Measurements from ENCODE around the gene TMEM139. TPM values are rescaled to one million over a fixed set of nuclear protein-coding genes. Genes with fewer than 3 reads are reported as not detected.

Gene TMEM139
- total RNA-seq, 1 experiment from 2014 or later = not detected

DNA sequence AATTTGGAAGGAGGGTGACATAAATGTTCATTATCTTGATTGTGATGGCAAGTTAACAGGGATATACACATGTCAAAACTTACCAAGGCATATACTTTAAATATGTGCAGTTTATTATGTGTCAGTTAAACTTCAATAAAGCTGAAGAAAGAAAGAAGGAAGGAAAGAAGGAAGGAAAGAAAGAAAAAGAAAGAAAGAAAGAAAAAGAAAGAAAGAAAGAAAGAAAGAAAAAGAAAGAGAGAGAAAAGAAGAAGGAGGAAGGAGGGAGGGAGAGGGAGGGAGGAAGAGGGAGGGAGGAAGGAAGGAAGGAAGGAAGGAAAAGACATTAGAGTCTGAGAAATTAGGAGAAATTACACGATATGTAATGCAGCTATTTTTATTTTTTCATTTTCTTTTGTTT, 37.4 kb upstream of the TMEM139 start:
- Histone ChIP-seq H3K27me3 (replicated peaks; ENCODE audit: insufficient read depth, low read depth, low read length, poor library complexity) (no peaks in the 10 kb centered on the region), H3K9me3 (ENCODE audit: low read depth, low read length, poor library complexity, severe bottlenecking) (no peaks in the 10 kb centered on the region), H3K27ac (ENCODE audit: low read depth, low read length, poor library complexity, severe bottlenecking) (no peak overlapping the region), H3K36me3 (ENCODE audit: insufficient read depth, low read length, poor library complexity, severe bottlenecking) (no peaks in the 10 kb centered on the region), H3K4me3 (ENCODE audit: low read depth, low read length, poor library complexity, severe bottlenecking) (no peak overlapping the region), H3K4me1 (ENCODE audit: insufficient read depth, low read length, poor library complexity, severe bottlenecking) (peaks cover 2% of the 10 kb centered on the region)
- intact Hi-C loops (cut with micrococcal nuclease; ENCODE audit: unreplicated experiment) = no loop called here
- no TSS peak for BruUV-seq (replicated peaks)
- POLR2A ChIA-PET (ENCODE audit: low non-redundant PET) = no interaction called here
- DNase-seq (ENCODE audit: low spot score) = no peak
- CTCF ChIA-PET = no interaction called here
- no peak for TF ChIP-seq EZH2 (IDR thresholded peaks at IDR 0.05; ENCODE audit: borderline replicate concordance, low read depth, low read length, poor library complexity, severe bottlenecking)
- TF ChIP-seq, protein P1, sequence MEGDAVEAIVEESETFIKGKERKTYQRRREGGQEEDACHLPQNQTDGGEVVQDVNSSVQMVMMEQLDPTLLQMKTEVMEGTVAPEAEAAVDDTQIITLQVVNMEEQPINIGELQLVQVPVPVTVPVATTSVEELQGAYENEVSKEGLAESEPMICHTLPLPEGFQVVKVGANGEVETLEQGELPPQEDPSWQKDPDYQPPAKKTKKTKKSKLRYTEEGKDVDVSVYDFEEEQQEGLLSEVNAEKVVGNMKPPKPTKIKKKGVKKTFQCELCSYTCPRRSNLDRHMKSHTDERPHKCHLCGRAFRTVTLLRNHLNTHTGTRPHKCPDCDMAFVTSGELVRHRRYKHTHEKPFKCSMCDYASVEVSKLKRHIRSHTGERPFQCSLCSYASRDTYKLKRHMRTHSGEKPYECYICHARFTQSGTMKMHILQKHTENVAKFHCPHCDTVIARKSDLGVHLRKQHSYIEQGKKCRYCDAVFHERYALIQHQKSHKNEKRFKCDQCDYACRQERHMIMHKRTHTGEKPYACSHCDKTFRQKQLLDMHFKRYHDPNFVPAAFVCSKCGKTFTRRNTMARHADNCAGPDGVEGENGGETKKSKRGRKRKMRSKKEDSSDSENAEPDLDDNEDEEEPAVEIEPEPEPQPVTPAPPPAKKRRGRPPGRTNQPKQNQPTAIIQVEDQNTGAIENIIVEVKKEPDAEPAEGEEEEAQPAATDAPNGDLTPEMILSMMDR (conservative IDR thresholded peaks at IDR 0.05; ENCODE audit: low read depth, low read length) = no peak

DNA sequence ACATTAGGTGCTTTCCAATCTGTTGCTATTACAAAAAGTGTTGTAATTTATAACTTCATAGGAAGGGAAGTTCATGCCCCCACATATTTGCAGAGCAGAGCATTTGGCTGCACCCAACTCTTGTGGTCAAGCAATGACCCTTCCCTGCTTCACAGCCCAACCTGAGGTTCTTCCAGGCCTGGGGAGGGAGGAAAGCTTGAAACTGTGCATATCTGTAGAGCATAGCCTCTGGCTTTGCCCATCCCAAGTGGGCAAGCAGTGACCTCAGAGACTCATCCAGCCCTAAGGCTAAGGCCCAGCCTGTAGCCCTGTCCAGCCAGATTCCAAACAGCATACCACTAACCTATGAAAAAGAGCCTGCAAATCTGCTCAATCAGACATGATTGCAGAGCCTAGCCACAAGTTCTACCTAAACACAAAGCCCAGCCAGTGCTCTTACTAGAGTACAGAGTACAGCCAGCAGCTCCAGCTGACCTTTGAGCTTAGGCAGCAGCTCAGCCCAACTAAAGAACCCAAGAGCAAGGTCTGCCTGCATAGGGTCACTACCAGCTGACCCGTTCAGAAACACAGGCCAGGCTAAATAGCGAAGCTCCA, 35.9 kb upstream of the TMEM139 start:
- Histone ChIP-seq H3K4me1 (ENCODE audit: insufficient read depth, low read length, poor library complexity, severe bottlenecking) (peaks cover 2% of the 10 kb centered on the region), H3K4me3 (ENCODE audit: low read depth, low read length, poor library complexity, severe bottlenecking) (no peak overlapping the region), H3K9me3 (ENCODE audit: low read depth, low read length, poor library complexity, severe bottlenecking) (peaks cover 5% of the 10 kb centered on the region), H3K27me3 (replicated peaks; ENCODE audit: insufficient read depth, low read depth, low read length, poor library complexity) (no peaks in the 10 kb centered on the region), H3K36me3 (ENCODE audit: insufficient read depth, low read length, poor library complexity, severe bottlenecking) (no peaks in the 10 kb centered on the region), H3K27ac (ENCODE audit: low read depth, low read length, poor library complexity, severe bottlenecking) (no peak overlapping the region)
- intact Hi-C loops (cut with micrococcal nuclease; ENCODE audit: unreplicated experiment) = no loop called here
- BruUV-seq (replicated peaks) = no TSS peak
- ChIA-PET POLR2A (ENCODE audit: low non-redundant PET) (no interaction called here), CTCF (no interaction called here)
- no peak for DNase-seq (ENCODE audit: low spot score)
- TF ChIP-seq, protein P1 (conservative IDR thresholded peaks at IDR 0.05; ENCODE audit: low read depth, low read length) = no peak
- no peak for TF ChIP-seq EZH2 (IDR thresholded peaks at IDR 0.05; ENCODE audit: borderline replicate concordance, low read depth, low read length, poor library complexity, severe bottlenecking)

DNA sequence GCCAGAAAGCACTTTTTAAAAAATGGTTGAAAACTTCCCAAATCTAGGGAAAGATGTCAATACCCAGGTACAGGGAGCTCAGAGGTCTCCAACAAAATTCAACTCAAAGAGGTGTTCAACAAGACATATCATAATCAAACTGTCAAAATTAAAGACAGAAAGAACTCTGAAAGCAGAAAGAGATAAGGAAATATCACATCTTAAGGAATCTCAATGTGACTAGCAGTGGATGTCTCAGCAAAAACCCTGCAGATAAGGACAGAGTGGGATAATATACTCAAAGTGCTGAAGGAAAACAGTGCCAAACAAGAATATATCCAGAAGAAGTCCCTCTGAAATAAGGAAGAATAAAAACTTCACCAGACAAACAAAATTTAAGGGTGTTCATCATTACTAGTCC, 34.6 kb upstream of the TMEM139 start:
- BruUV-seq (replicated peaks) = no TSS peak
- CTCF ChIA-PET = no interaction called here

More for the DNA sequence above, 34.6 kb upstream of the TMEM139 start:
- H3K4me1 ChIP-seq (ENCODE audit: insufficient read depth, low read length, poor library complexity, severe bottlenecking) = no peaks in the 10 kb centered on the region
- peaks cover 8% of the 10 kb centered on the region for H3K9me3 ChIP-seq (ENCODE audit: low read depth, low read length, poor library complexity, severe bottlenecking)
- no peak overlapping the region for H3K4me3 ChIP-seq (ENCODE audit: low read depth, low read length, poor library complexity, severe bottlenecking)
- no peak overlapping the region for H3K27ac ChIP-seq (ENCODE audit: low read depth, low read length, poor library complexity, severe bottlenecking)
- no peak for TF ChIP-seq EZH2 (IDR thresholded peaks at IDR 0.05; ENCODE audit: borderline replicate concordance, low read depth, low read length, poor library complexity, severe bottlenecking)
- TF ChIP-seq, protein P1 (conservative IDR thresholded peaks at IDR 0.05; ENCODE audit: low read depth, low read length) = no peak
- POLR2A ChIA-PET (ENCODE audit: low non-redundant PET) = no interaction called here
- no peaks in the 10 kb centered on the region for H3K36me3 ChIP-seq (ENCODE audit: insufficient read depth, low read length, poor library complexity, severe bottlenecking)
- no peak for DNase-seq (ENCODE audit: low spot score)
- H3K27me3 ChIP-seq (replicated peaks; ENCODE audit: insufficient read depth, low read depth, low read length, poor library complexity) = no peaks in the 10 kb centered on the region
- intact Hi-C loops (cut with micrococcal nuclease; ENCODE audit: unreplicated experiment) = no loop called here

All from A673 (cell line).